Measurements from ENCODE around the gene AOPEP. TPM values are rescaled to one million over a fixed set of nuclear protein-coding genes. Genes with fewer than 3 reads are reported as not detected.

The AOPEP gene
- total and polyA plus RNA-seq, 2 of the 13 experiments (the other 11 are each of a cell fraction or from before 2014, with no cell fraction given): 22.2 to 41.6 TPM

DNA sequence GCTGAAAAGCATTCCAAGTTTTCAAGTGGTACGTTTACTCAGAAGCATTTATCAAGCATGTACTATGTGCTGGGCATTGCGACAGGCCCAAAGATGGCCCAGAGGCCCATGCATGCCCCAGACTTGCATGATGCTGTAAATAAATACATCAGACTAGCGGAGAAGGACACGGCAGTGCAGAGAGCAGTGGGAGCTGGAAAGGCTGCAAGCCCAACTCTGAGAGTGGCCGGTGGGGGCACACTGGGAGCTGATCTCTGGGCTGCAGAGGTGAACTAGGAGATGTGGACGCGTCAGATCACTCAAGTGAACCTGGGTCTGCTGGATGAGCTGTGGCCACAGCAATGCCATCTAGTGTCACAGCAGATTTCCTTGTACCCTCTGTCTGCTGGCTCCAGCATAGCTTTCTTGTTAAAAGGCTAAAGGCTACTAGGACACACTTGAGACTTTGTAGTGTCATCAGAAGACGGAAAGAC is 344.1 kb downstream of the AOPEP start (continued):
- TF ChIP-seq, protein P1, sequence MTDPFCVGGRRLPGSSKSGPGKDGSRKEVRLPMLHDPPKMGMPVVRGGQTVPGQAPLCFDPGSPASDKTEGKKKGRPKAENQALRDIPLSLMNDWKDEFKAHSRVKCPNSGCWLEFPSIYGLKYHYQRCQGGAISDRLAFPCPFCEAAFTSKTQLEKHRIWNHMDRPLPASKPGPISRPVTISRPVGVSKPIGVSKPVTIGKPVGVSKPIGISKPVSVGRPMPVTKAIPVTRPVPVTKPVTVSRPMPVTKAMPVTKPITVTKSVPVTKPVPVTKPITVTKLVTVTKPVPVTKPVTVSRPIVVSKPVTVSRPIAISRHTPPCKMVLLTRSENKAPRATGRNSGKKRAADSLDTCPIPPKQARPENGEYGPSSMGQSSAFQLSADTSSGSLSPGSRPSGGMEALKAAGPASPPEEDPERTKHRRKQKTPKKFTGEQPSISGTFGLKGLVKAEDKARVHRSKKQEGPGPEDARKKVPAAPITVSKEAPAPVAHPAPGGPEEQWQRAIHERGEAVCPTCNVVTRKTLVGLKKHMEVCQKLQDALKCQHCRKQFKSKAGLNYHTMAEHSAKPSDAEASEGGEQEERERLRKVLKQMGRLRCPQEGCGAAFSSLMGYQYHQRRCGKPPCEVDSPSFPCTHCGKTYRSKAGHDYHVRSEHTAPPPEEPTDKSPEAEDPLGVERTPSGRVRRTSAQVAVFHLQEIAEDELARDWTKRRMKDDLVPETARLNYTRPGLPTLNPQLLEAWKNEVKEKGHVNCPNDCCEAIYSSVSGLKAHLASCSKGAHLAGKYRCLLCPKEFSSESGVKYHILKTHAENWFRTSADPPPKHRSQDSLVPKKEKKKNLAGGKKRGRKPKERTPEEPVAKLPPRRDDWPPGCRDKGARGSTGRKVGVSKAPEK (CRISPR knock-in tag; IDR thresholded peaks at IDR 0.05; ENCODE audit: borderline replicate concordance): no peak
- TF ChIP-seq KMT2A (CRISPR knock-in tag; IDR thresholded peaks at IDR 0.05) (peak; percentile 51; the same call in 1 of the 2 replicates), PHF5A (CRISPR knock-in tag; IDR thresholded peaks at IDR 0.05; ENCODE audit: low read depth, unreplicated experiment) (no peak), TAF1 (CRISPR knock-in tag; IDR thresholded peaks at IDR 0.05) (no peak), ZNF790 (CRISPR knock-in tag; IDR thresholded peaks at IDR 0.05; ENCODE audit: borderline replicate concordance) (no peak), ZNF234 (CRISPR knock-in tag; conservative IDR thresholded peaks at IDR 0.05) (no peak), SP1 (IDR thresholded peaks at IDR 0.05) (no peak), SP1 (CRISPR knock-in tag; IDR thresholded peaks at IDR 0.05) (no peak), HES4 (CRISPR knock-in tag; IDR thresholded peaks at IDR 0.05; ENCODE audit: borderline replicate concordance) (no peak), KAT8 (CRISPR knock-in tag; IDR thresholded peaks at IDR 0.05) (0 out of 2 replicates have a peak, but pooled peaks have one; percentile 23), RFXAP (CRISPR knock-in tag; IDR thresholded peaks at IDR 0.05; ENCODE audit: borderline replicate concordance) (no peak), ZNF605 (CRISPR knock-in tag; IDR thresholded peaks at IDR 0.05) (no peak), MLLT10 (CRISPR knock-in tag; IDR thresholded peaks at IDR 0.05) (no peak), SIX1 (CRISPR knock-in tag; IDR thresholded peaks at IDR 0.05; ENCODE audit: borderline replicate concordance) (no peak), NFYB (CRISPR knock-in tag; IDR thresholded peaks at IDR 0.05) (no peak), FOXP1 (IDR thresholded peaks at IDR 0.05) (no peak), FOXP1 (CRISPR knock-in tag; IDR thresholded peaks at IDR 0.05) (peak; percentile 76; the same call in 1 of the 2 replicates), RARA (CRISPR knock-in tag; IDR thresholded peaks at IDR 0.05) (0 out of 2 replicates have a peak, but pooled peaks have one; percentile 9), FOXA3 (CRISPR knock-in tag; IDR thresholded peaks at IDR 0.05) (peak; percentile 52; the same call in 1 of the 2 replicates), ZNF441 (CRISPR knock-in tag; IDR thresholded peaks at IDR 0.05; ENCODE audit: borderline replicate concordance) (no peak), ZNF253 (CRISPR knock-in tag; IDR thresholded peaks at IDR 0.05; ENCODE audit: borderline replicate concordance) (no peak), CENPT (CRISPR knock-in tag; IDR thresholded peaks at IDR 0.05; ENCODE audit: low read depth) (no peak)
- TF ChIP-seq, protein P2, sequence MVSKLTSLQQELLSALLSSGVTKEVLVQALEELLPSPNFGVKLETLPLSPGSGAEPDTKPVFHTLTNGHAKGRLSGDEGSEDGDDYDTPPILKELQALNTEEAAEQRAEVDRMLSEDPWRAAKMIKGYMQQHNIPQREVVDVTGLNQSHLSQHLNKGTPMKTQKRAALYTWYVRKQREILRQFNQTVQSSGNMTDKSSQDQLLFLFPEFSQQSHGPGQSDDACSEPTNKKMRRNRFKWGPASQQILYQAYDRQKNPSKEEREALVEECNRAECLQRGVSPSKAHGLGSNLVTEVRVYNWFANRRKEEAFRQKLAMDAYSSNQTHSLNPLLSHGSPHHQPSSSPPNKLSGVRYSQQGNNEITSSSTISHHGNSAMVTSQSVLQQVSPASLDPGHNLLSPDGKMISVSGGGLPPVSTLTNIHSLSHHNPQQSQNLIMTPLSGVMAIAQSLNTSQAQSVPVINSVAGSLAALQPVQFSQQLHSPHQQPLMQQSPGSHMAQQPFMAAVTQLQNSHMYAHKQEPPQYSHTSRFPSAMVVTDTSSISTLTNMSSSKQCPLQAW (CRISPR knock-in tag; IDR thresholded peaks at IDR 0.05): no peak
- TF ChIP-seq, protein P3, sequence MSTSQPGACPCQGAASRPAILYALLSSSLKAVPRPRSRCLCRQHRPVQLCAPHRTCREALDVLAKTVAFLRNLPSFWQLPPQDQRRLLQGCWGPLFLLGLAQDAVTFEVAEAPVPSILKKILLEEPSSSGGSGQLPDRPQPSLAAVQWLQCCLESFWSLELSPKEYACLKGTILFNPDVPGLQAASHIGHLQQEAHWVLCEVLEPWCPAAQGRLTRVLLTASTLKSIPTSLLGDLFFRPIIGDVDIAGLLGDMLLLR (CRISPR knock-in tag; IDR thresholded peaks at IDR 0.05): no peak
- TF ChIP-seq, protein P4, sequence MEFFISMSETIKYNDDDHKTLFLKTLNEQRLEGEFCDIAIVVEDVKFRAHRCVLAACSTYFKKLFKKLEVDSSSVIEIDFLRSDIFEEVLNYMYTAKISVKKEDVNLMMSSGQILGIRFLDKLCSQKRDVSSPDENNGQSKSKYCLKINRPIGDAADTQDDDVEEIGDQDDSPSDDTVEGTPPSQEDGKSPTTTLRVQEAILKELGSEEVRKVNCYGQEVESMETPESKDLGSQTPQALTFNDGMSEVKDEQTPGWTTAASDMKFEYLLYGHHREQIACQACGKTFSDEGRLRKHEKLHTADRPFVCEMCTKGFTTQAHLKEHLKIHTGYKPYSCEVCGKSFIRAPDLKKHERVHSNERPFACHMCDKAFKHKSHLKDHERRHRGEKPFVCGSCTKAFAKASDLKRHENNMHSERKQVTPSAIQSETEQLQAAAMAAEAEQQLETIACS (CRISPR knock-in tag; IDR thresholded peaks at IDR 0.05): no peak
- TF ChIP-seq, protein P5, sequence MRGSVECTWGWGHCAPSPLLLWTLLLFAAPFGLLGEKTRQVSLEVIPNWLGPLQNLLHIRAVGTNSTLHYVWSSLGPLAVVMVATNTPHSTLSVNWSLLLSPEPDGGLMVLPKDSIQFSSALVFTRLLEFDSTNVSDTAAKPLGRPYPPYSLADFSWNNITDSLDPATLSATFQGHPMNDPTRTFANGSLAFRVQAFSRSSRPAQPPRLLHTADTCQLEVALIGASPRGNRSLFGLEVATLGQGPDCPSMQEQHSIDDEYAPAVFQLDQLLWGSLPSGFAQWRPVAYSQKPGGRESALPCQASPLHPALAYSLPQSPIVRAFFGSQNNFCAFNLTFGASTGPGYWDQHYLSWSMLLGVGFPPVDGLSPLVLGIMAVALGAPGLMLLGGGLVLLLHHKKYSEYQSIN (CRISPR knock-in tag; IDR thresholded peaks at IDR 0.05; ENCODE audit: borderline replicate concordance): no peak
